GM19438 (cell line): ENCODE data around the gene IFNGR1.
"Not testable (repeated sequence)": the region's sequence is repeated elsewhere in the genome, so short reads cannot be mapped to it uniquely, and the experiment has no call there.

Source experiments
- ATAC-seq: cut with Tn5 transposase; IDR thresholded peaks from one replicate; pipeline ENCODE4 v1.9.1; 2021; ENCODE audit warnings: low read depth; ENCODE audit not compliant: unreplicated experiment

IFNGR1 gene

DNA sequence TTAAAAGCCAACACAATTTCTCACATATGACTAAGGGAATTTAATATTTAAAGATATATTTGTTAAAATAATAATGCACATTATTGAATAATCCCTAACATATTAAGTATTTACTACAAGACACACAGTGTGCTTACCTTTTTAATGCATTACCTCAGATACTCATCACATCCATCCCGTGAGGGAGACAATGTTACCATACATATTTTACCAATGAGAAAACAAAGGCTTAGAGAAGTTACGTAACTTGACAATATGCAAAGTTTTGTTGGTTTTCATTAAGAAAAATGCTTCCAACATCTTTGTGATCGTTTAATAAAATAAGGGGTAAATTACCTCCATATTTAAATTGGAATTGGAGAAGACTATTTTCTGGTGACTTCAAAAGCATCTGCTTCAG is 4.3 kb downstream of the IFNGR1 start:
- ATAC-seq = no peak

DNA sequence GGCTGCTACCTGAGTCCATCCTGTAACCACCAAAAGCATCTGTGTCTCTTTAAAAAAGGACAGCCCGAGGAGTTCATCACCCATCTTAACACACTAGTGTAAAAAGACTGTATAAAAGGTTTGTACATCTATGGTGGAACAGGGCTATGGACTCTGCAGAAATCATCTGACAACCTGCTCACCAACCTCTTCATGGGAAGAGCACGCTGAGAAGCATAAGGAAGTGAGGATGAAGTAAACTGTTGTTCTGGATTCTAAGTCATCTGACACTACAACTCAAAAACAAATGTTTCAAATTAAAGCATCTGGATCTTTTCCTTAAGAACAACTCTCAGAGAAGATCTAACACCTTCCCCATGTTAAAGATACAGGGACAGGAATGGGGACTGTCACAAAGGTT is 5.4 kb downstream of the IFNGR1 start:
- ATAC-seq = no peak

DNA sequence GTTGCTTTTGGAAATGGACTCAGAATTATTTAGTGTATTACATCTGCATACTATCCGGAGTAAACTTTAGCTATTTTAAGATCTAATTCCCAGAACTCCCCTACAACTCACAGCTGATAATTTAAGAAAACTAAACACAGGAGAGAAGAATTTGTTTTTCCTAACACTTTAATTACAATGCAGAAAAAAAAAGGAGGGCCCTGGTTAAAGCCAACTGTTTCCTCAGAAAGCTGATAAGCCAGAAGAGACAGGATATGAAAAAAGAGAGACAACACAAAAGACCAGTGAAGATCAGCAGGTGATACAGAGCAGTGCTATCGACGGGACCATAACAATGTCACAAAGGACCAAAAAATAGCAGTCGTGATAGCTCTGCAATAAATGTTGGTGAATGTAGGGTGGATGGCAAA is 5.8 kb downstream of the IFNGR1 start:
- ATAC-seq = no peak

DNA sequence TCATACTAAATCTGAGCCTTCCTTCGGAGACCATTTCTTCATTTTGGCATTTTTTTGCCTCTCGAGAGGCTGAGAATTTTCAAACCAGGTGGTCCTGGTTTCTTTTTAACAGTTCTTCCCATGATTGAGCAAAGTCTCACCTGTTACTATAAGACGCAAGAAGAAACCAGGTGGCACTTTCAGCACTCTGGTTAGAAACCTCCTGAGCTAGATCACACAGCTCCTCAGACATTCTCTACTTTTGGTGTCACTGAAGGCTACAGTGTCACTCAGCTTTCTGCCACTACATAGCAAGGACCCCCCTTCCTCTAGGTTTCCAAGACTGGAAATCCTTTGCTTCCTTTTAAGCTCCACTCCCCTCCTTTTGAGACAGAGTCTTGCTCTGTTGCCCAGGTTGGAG is 7.3 kb downstream of the IFNGR1 start:
- ATAC-seq = no peak

DNA sequence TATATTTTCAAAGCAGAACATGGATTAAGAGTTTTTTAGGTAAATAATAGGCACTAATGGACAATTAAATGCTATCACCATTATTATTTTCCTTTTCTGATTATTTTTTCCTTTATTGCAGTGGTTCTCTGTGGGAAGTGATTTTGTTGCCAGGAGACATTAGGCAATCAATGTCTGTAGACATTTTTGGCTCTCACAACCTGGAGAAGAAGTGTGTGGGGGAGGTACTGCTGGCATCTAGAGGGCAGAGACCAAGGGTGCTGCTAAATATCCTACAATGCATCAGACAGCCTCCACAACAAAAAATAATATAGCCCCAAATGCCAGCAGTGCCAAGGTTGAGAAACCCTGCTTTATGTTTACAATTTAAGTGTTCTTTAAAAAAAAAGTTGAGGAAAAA is 8.3 kb downstream of the IFNGR1 start:
- ATAC-seq = no peak

DNA sequence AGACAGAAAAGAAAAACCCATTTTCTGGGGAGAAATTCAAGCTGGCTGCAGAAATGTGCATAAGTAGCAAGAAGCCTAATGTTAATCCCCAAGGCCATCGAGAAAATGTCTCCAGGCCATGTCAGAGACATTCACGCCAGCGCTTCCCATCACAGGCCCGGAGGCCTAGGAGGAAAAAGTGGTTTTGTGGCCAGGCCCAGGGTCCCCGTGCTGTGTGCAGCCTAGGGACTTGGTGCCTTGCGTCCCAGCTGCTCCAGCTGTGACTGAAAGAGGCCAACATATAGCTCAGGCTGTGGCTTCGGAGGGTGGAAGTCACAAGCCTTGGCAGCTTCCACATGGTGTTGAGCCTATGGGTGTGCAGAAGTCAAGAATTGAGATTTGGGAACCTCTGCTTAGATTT is 10.9 kb downstream of the IFNGR1 start:
- no peak for ATAC-seq

DNA sequence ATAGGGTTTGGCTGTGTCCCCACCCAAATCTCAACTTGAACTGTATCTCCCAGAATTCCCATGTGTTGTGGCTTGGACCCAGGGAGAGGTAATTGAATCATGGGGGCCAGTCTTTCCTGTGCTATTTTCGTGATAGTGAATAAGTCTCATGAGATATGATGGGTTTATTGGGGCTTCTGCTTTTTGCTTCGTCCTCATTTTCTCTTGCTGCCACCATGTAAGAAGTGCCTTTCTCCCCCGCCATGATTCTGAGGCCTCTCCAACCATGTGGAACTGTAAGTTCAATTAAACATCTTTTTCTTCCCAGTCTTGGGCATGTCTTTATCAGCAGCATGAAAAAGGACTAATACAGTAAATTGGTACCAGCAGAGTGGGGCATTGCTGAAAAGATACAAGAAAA is 11.7 kb downstream of the IFNGR1 start:
- not testable (repeated sequence) for ATAC-seq

DNA sequence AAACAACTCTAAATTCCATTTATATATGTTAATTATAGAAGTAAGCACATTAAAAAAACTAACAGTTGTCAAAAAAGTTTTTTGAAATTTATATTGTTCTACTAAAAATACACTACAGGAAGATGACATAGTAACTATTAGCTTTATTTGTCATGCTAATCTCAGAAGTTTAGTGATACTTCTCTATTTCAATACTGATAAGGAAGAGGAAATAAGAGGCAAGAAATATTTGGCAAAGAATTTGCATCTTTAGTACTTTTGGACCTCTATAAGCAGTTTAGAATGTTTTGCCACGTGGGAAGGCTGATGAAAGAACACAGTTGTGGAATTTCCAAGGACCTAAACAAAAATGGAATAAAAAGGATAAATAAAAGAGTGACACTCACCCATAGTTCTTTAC is 12.6 kb downstream of the IFNGR1 start:
- ATAC-seq = no peak

DNA sequence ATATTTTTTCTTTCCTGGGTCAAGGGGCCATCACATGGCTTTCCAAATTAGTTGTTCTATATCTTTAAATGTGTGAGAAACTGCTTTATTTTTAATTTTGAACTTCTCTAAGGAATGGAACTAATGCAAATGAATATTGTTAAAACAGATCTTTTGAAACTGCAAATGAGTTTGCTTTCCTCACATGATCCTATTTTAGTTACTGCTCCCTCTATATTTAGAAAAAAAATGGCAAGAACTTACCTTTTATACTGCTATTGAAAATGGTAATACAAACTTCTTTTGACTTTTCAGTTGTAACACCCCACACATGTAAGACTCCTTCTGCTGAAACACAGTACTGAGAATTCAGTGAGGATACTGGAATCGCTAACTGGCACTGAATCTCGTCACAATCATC is 15.9 kb downstream of the IFNGR1 start:
- no peak for ATAC-seq

DNA sequence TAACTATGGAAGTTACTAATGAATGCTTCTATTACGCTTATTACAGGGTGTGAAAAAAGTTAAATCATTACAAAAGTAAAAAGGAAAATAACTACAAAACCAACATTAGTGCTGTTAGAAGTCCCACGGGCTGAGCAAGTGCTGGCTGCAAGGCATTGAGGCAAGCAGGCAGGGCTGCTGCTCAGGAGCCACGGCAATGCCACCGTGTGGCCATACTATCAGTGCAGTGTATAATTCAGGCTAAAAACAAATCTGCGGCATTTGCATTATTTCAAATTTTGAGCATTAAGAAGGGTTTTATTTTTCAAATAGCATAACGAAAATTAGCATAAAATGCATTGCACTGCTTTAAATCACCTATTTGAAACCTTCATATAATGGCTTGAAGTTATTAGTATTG is 17.1 kb downstream of the IFNGR1 start:
- peak; percentile 77 for ATAC-seq

DNA sequence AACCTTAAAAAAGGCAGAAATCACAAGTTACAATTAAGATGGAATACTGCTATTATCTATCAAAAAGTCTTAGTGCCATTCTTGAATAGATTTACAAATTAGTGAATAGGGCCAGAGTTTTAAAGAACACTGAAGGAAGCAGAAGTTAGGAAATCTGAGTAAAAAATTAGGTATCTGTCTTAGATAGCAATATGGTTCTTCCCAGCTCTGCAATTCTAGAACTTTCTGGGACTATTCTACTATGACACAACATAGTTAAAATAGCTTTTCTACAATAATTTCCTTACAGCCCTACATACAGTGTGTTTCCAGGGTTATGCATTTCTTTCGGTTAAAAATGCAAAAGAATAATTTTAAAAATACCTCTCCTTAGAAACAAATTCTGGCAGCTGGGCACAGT is 18.2 kb downstream of the IFNGR1 start:
- no peak for ATAC-seq

DNA sequence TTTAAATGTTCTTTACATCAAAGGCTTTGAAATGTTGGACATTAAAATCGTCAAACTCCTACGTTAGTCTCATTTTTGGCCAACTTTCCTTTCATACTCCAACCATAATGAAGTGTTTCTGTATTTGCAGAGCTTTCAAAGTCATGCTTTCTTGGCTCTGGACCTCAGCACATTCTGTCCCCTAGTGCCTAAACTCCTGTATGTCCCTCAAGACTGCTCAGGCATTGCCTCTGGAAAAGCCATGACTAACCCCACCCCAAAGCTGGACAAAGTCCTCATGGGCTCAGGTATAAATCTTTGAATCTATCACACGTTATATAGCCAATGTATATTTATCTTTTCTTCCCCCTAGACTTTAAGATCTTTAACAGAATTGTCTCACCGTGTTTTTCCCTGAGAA is 18.9 kb downstream of the IFNGR1 start:
- no peak for ATAC-seq

DNA sequence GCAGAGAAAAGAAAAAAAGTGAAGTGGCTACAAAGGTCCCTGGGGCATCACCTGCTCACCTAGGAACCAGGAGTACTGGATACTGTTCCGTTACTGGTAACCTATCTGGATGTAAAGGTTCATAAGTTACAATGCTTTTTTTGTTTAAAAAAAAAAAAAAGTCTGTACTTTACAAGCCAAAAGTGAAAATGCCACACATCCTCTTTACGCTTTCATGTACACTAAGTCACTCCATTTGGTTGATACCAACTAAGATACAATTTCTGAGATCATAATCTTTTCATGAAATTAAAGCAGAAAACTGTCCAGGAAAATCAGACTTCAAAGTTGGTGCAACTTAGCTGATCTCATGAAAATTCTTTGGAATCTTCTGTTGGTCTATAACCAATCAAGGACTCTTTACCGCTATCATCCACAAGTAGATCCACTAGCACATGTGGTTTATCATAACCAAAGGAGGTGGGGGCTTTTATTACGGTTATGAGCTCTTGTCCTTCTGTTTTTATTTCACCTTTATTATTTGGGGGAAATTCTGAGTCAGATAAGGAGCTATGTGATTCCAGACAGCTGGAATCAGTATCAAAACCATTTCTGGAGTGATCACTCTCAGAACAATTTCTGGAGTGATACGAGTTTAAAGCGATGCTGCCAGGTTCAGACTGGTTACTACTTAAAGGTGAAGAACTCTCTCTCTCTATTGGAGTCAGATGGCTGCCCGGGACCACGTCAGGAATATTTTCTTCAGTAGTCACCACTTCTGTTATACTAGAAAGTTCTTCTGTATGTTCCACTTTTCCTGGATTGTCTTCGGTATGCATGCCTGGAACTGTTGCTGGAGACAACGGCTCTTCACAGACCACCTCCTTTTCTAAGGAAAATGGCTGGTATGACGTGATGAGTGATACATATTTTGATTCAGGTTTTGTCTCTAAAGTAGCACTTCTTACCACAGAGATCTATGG is 21.2 kb downstream of the IFNGR1 start:
- no peak for ATAC-seq

DNA sequence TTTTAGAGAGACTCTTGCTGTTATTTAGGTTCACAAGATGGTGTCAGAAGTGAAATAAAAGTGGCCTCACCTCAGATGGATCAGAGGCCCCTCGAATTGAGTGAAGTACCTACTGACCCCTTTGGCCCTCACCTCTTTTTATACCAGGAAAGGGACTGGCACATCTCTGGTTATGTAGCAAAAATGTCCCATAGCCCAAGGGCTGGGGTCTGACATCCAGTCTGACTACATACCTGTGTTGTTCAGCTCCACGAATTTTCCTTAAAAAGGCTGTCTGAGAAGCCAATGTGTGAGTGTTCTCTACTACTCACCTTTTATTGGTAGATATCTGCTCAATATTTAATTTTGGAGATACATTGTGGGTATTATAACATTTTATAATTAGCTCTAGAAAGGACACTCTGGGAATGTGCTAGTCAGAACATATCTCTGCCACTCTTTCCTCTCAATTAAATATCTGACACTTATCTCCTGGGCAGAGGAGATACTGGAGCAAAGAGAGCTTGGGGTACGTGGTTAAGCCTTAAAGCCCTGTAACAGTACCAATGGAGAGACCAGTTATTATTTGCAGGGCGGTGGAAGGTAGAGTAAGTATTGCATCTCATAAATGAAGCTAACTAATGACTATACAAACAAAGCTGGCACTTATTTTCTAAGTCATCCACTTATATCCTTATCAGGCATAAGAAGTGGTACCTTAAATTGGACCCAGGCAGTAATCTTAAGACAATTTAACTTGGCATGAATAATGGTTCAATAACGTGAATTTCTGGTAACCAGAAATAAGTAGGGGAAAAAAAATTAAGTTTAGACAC is 25.7 kb downstream of the IFNGR1 start:
- ATAC-seq = no peak

DNA sequence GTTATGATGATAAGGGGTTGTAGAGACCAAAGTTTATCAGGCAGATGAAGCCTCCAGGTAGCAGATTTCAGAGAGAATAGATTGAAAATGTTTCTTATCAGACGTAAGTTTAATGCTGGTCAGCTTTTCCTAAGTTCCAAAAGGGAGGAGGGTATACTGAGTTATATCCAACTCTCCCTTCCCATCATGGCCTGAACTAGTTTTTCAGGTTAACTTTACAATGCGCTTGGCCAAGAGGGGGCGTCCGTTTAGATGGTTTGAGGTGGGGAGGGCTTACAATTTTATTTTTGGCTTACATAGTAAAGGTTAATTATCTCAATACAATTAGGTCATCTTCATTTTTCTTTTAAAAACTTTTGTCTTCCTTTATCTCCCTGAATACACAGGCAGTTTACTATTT is 26.4 kb downstream of the IFNGR1 start:
- no peak for ATAC-seq

DNA sequence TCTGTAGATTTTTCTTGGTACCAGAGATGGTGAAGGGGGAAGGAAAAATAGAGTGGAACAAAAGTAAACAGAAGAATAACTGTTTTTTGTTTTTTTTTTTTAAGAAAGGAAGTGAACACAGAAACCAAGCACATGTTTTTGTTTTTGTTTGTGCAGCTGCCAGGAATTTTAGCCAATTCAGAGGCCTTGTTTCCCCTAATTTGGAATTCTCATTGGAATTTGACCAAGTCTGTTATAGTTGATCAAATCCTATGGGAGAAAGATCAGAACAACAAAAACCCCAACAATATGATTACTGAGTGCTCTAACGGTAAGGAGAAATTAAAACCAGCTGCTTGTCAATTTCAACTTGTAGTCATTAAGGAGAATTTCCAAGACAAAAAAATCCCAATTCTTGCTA is 27.5 kb downstream of the IFNGR1 start:
- no peak for ATAC-seq

DNA sequence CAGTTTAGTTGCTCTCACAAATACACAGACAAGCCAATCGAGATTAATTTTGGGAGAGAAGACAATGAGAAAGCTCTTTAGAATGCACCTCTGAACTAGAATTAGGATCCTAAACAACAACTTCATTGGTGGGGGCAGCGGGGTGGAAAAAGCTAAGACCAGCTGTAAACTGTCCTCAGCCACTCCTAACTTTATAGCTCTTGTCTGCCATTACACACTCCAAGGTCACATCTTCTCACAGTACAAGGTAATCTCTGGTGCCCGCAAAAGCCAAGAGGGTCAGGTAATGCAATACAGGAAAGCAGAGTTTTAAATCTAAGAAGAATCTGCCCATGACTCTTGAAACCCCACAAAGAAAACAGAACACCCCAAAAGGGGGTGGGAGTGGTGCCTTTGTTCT is 27.9 kb downstream of the IFNGR1 start:
- ATAC-seq = no peak

DNA sequence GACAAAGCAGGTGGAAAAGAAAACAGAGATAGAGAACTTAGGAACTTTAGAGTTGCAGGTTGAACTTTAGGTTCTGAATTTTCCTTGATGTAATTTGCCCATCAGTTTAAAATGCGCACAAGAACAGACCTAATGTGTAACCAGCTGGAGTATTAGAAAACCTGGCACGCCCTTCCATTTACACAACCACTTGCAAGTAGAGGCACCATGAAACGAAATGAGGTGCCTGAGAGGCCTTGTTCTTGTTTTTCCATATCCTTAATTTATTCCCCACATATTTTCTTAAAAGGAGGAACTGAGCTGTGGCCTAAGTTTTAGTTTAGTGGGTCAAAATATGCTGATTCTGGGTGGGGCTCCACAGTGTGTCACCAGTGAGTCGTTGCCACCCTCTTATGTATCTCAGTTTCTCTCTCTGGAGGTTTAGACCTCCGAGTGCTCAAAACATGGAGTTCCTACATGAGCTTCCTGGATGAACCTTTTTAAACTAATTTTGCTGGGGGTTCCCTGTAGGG is 28.5 kb downstream of the IFNGR1 start:
- no peak for ATAC-seq

DNA sequence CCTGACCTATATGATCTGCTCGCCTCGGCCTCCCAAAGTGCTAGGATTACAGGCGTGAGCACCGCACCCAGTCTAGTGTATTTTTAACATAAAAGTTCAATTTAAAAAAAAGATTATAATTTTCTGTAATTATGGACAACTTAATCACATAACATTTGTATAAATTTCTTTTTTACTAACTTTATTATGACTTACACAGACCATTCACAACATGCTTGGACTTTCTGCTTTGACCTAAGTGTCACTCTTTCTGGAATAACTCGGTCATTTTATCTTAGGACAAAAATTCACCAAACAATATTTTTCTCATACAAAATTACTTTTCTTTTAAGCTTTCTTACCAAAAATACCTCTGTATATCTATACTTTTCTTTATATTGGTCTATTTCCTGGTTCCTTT is 30.3 kb downstream of the IFNGR1 start:
- ATAC-seq = no peak

DNA sequence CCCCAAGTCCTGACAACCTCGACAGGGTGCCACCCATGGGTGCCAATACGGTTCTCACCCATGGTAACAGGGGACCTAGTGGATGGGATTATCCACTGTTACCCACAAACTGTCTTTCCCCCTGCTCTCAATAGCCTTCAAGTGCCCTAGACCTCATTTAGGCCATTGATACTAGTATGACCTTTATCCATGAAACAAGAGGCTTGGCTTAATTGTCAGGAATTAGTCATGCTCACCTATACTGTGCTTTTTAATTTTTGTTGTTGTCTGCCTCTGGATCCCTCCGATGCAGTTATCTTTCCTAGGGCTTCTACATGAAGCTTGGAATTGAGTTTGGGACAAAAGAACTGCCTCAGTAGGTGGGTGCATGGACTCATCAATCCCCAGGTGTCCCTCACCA is 33.9 kb downstream of the IFNGR1 start:
- no peak for ATAC-seq

DNA sequence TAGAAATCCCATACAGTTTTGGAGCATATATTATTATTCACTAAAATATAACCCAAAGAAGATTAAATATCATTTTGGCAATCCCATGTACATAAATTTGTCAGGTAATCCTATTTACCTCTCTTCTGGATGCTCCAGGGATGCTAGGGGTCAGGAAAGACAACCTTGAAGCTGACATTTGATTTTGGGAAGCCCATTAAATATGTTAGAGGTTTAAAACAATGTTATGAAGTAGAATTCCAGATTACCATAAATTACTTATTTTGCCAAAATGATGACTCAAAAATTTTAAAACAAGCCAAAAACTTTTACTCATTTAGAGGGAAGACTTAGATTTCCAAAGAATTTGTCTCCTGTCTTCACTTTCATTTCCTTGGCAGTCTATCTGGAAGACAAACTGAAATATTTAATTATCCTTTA is 36.5 kb downstream of the IFNGR1 start:
- ATAC-seq = no peak
